ENCODE results near the gene PHTF2.

- TF ChIP-seq, protein P1, sequence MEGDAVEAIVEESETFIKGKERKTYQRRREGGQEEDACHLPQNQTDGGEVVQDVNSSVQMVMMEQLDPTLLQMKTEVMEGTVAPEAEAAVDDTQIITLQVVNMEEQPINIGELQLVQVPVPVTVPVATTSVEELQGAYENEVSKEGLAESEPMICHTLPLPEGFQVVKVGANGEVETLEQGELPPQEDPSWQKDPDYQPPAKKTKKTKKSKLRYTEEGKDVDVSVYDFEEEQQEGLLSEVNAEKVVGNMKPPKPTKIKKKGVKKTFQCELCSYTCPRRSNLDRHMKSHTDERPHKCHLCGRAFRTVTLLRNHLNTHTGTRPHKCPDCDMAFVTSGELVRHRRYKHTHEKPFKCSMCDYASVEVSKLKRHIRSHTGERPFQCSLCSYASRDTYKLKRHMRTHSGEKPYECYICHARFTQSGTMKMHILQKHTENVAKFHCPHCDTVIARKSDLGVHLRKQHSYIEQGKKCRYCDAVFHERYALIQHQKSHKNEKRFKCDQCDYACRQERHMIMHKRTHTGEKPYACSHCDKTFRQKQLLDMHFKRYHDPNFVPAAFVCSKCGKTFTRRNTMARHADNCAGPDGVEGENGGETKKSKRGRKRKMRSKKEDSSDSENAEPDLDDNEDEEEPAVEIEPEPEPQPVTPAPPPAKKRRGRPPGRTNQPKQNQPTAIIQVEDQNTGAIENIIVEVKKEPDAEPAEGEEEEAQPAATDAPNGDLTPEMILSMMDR (IDR thresholded peaks at IDR 0.05; ENCODE audit: insufficient read depth, low read length): no peak
- TF ChIP-seq POLR2AphosphoS5 (IDR thresholded peaks at IDR 0.05; ENCODE audit: low read depth) (no peak), GABPA (IDR thresholded peaks at IDR 0.05; ENCODE audit: low read depth) (no peak)
These were observed 16.2 kb upstream of the PHTF2 start for GRCh38 chr7:77782383-77782782.
